ENCODE results near the gene ST8SIA4.
"Not testable (repeated sequence)": the region's sequence is repeated elsewhere in the genome, so short reads cannot be mapped to it uniquely, and the experiment has no call there.

The ST8SIA4 gene

GRCh38 chr5:100826133-100826532 is 76.9 kb downstream of the ST8SIA4 start:
- DNase-seq = no peak

- no peak for DNase-seq
These were observed 78.4 kb downstream of the ST8SIA4 start for GRCh38 chr5:100824635-100825034.

- no peak for DNase-seq
These were observed 79.3 kb downstream of the ST8SIA4 start for GRCh38 chr5:100823812-100824211.

GRCh38 chr5:100821751-100822150 is 81.3 kb downstream of the ST8SIA4 start:
- no peak for DNase-seq

GRCh38 chr5:100818340-100818739 is 84.7 kb downstream of the ST8SIA4 start:
- DNase-seq = no peak

GRCh38 chr5:100803397-100803796 is 99.7 kb downstream of the ST8SIA4 start:
- no peak for DNase-seq

GRCh38 chr5:100802208-100802607 is 100.9 kb downstream of the ST8SIA4 start:
- no peak for DNase-seq

- no peak for DNase-seq
These were observed 102.5 kb downstream of the ST8SIA4 start for GRCh38 chr5:100800562-100800961.

- no peak for DNase-seq
These were observed 103.9 kb downstream of the ST8SIA4 start for GRCh38 chr5:100799166-100799565.

- DNase-seq = no peak
These were observed 105.2 kb downstream of the ST8SIA4 start for GRCh38 chr5:100797861-100798260.

- DNase-seq = no peak
These were observed 106.2 kb downstream of the ST8SIA4 start for GRCh38 chr5:100796851-100797250.

GRCh38 chr5:100794844-100795243 is 108.2 kb downstream of the ST8SIA4 start:
- DNase-seq = no peak

- no peak for DNase-seq
These were observed 108.9 kb downstream of the ST8SIA4 start for GRCh38 chr5:100794218-100794617.

GRCh38 chr5:100792781-100793180 is 110.3 kb downstream of the ST8SIA4 start:
- DNase-seq = no peak

- DNase-seq = no peak
These were observed 111.7 kb downstream of the ST8SIA4 start for GRCh38 chr5:100791391-100791790.

- DNase-seq = peak; percentile 8
These were observed 112.1 kb downstream of the ST8SIA4 start for GRCh38 chr5:100790951-100791350.

- DNase-seq = peak; percentile 47
These were observed 112.9 kb downstream of the ST8SIA4 start for GRCh38 chr5:100790170-100790665.

GRCh38 chr5:100789694-100790093 is 113.4 kb downstream of the ST8SIA4 start:
- peak; percentile 5 for DNase-seq

- DNase-seq = no peak
These were observed 114.7 kb downstream of the ST8SIA4 start for GRCh38 chr5:100788417-100788816.

- no peak for DNase-seq
These were observed 115.4 kb downstream of the ST8SIA4 start for GRCh38 chr5:100787648-100788047.

- not testable (repeated sequence) for DNase-seq
These were observed 117.5 kb downstream of the ST8SIA4 start for GRCh38 chr5:100785536-100785935.

GRCh38 chr5:100780376-100780870 is 122.7 kb downstream of the ST8SIA4 start:
- peak; percentile 31 for DNase-seq

- DNase-seq = peak; percentile 42
These were observed 123.3 kb downstream of the ST8SIA4 start for GRCh38 chr5:100779669-100780375.

- DNase-seq = peak; percentile 61
These were observed 125.3 kb downstream of the ST8SIA4 start for GRCh38 chr5:100777680-100778300.
